ENCODE data around the gene DUSP28. TPM values are rescaled to one million over a fixed set of nuclear protein-coding genes. Genes with fewer than 3 reads are reported as not detected.
"Not testable (repeated sequence)": the region's sequence is repeated elsewhere in the genome, so short reads cannot be mapped to it uniquely, and the experiment has no call there.

Gene DUSP28
- total and polyA plus RNA-seq, 2 donors = 7.2 to 9.0 TPM

- no peaks in the 10 kb centered on the region for H3K4me1 ChIP-seq (ENCODE audit: control insufficient read depth in 2 of 2, insufficient read depth in 2 of 2, low read length in 2 of 2)
- WGBS = over 99% methylated on average over 4 of the region's 4 CpGs
- no peak overlapping the region for H3K4me3 ChIP-seq (ENCODE audit: low read length in 2 of 2)
- H3K27ac ChIP-seq (ENCODE audit: low read depth in 1 of 2, low read length in 1 of 2) = no peak overlapping the region
- peaks cover 0 to 4% of the 10 kb centered on the region in 2 donors for H3K36me3 ChIP-seq (ENCODE audit: control insufficient read depth in 2 of 2, insufficient read depth in 2 of 2, low read length in 1 of 2)
- H3K27me3 ChIP-seq (ENCODE audit: control insufficient read depth in 2 of 2, insufficient read depth in 1 of 2, low read length in 1 of 2) = peaks cover 0 to 20% of the 10 kb centered on the region in 2 donors
- no peak for DNase-seq (ENCODE audit: low read depth in 6 of 9, low spot score in 9 of 9)
- peaks cover 0 to 13% of the 10 kb centered on the region in 2 donors for H3K9me3 ChIP-seq (ENCODE audit: control insufficient read depth in 2 of 2, insufficient read depth in 1 of 2, low read length in 1 of 2)
Observed at GRCh38 chr2:240517342-240517741, 42.8 kb upstream of the DUSP28 start.

- DNase-seq (ENCODE audit: low read depth in 6 of 9, low spot score in 9 of 9) = no peak
- Histone ChIP-seq H3K27me3 (ENCODE audit: control insufficient read depth in 2 of 2, insufficient read depth in 1 of 2, low read length in 1 of 2) (peaks cover 0 to 20% of the 10 kb centered on the region in 2 donors), H3K27ac (ENCODE audit: low read depth in 1 of 2, low read length in 1 of 2) (no peak overlapping the region), H3K9me3 (ENCODE audit: control insufficient read depth in 2 of 2, insufficient read depth in 1 of 2, low read length in 1 of 2) (peaks cover 7 to 28% of the 10 kb centered on the region in 2 donors), H3K4me1 (ENCODE audit: control insufficient read depth in 2 of 2, insufficient read depth in 2 of 2, low read length in 2 of 2) (no peaks in the 10 kb centered on the region), H3K4me3 (ENCODE audit: low read length in 2 of 2) (no peak overlapping the region), H3K36me3 (ENCODE audit: control insufficient read depth in 2 of 2, insufficient read depth in 2 of 2, low read length in 1 of 2) (peaks cover 3 to 11% of the 10 kb centered on the region in 2 donors)
- 98% methylated on average over 5 of the region's 5 CpGs for WGBS
Observed at GRCh38 chr2:240518981-240519380, 41.2 kb upstream of the DUSP28 start.

- Histone ChIP-seq H3K36me3 (ENCODE audit: control insufficient read depth in 2 of 2, insufficient read depth in 2 of 2, low read length in 1 of 2) (peaks cover 3 to 16% of the 10 kb centered on the region in 2 donors), H3K9me3 (ENCODE audit: control insufficient read depth in 2 of 2, insufficient read depth in 1 of 2, low read length in 1 of 2) (peaks cover 7 to 33% of the 10 kb centered on the region in 2 donors), H3K4me1 (ENCODE audit: control insufficient read depth in 2 of 2, insufficient read depth in 2 of 2, low read length in 2 of 2) (no peaks in the 10 kb centered on the region), H3K27me3 (ENCODE audit: control insufficient read depth in 2 of 2, insufficient read depth in 1 of 2, low read length in 1 of 2) (peaks cover 0 to 20% of the 10 kb centered on the region in 2 donors), H3K27ac (ENCODE audit: low read depth in 1 of 2, low read length in 1 of 2) (no peak overlapping the region), H3K4me3 (ENCODE audit: low read length in 2 of 2) (no peak overlapping the region)
- DNase-seq (ENCODE audit: low read depth in 6 of 9, low spot score in 9 of 9) = no peak
- WGBS = 78% methylated on average over 25 of the region's 25 CpGs
Observed at GRCh38 chr2:240519396-240520129, 40.6 kb upstream of the DUSP28 start.

- Histone ChIP-seq H3K4me1 (ENCODE audit: control insufficient read depth in 2 of 2, insufficient read depth in 2 of 2, low read length in 2 of 2) (no peaks in the 10 kb centered on the region), H3K27me3 (ENCODE audit: control insufficient read depth in 2 of 2, insufficient read depth in 1 of 2, low read length in 1 of 2) (peaks cover 0 to 20% of the 10 kb centered on the region in 2 donors), H3K36me3 (ENCODE audit: control insufficient read depth in 2 of 2, insufficient read depth in 2 of 2, low read length in 1 of 2) (peaks cover 3 to 23% of the 10 kb centered on the region in 2 donors), H3K4me3 (ENCODE audit: low read length in 2 of 2) (no peak overlapping the region), H3K27ac (ENCODE audit: low read depth in 1 of 2, low read length in 1 of 2) (no peak overlapping the region), H3K9me3 (ENCODE audit: control insufficient read depth in 2 of 2, insufficient read depth in 1 of 2, low read length in 1 of 2) (peaks cover 10 to 41% of the 10 kb centered on the region in 2 donors)
- WGBS = 58% methylated on average over 52 of the region's 52 CpGs
- no peak for DNase-seq (ENCODE audit: low read depth in 6 of 9, low spot score in 9 of 9)
Observed at GRCh38 chr2:240520130-240520973, 39.8 kb upstream of the DUSP28 start.

GRCh38 chr2:240520974-240521350 is 39.2 kb upstream of the DUSP28 start:
- peaks cover 0 to 20% of the 10 kb centered on the region in 2 donors for H3K27me3 ChIP-seq (ENCODE audit: control insufficient read depth in 2 of 2, insufficient read depth in 1 of 2, low read length in 1 of 2)
- peaks cover 15 to 47% of the 10 kb centered on the region in 2 donors for H3K9me3 ChIP-seq (ENCODE audit: control insufficient read depth in 2 of 2, insufficient read depth in 1 of 2, low read length in 1 of 2)
- no peak overlapping the region for H3K4me3 ChIP-seq (ENCODE audit: low read length in 2 of 2)
- DNase-seq (ENCODE audit: low read depth in 6 of 9, low spot score in 9 of 9) = no peak
- no peak overlapping the region for H3K27ac ChIP-seq (ENCODE audit: low read depth in 1 of 2, low read length in 1 of 2)
- WGBS = 97% methylated on average over 12 of the region's 12 CpGs
- H3K36me3 ChIP-seq (ENCODE audit: control insufficient read depth in 2 of 2, insufficient read depth in 2 of 2, low read length in 1 of 2) = peaks cover 3 to 29% of the 10 kb centered on the region in 2 donors
- no peaks in the 10 kb centered on the region for H3K4me1 ChIP-seq (ENCODE audit: control insufficient read depth in 2 of 2, insufficient read depth in 2 of 2, low read length in 2 of 2)

- not testable (repeated sequence) for H3K4me3 ChIP-seq (ENCODE audit: low read length in 2 of 2); DNase-seq (ENCODE audit: low read depth in 6 of 9, low spot score in 9 of 9); H3K4me1 ChIP-seq (ENCODE audit: control insufficient read depth in 2 of 2, insufficient read depth in 2 of 2, low read length in 2 of 2); H3K27ac ChIP-seq (ENCODE audit: low read depth in 1 of 2, low read length in 1 of 2)
- Histone ChIP-seq H3K36me3 (ENCODE audit: control insufficient read depth in 2 of 2, insufficient read depth in 2 of 2, low read length in 1 of 2) (peaks cover 3 to 30% of the 10 kb centered on the region in 2 donors), H3K9me3 (ENCODE audit: control insufficient read depth in 2 of 2, insufficient read depth in 1 of 2, low read length in 1 of 2) (peaks cover 19 to 54% of the 10 kb centered on the region in 2 donors), H3K27me3 (ENCODE audit: control insufficient read depth in 2 of 2, insufficient read depth in 1 of 2, low read length in 1 of 2) (peaks cover 0 to 20% of the 10 kb centered on the region in 2 donors)
- 97% methylated on average over 5 of the region's 5 CpGs for WGBS
Observed at GRCh38 chr2:240521885-240522284, 38.3 kb upstream of the DUSP28 start.

- peaks cover 3 to 30% of the 10 kb centered on the region in 2 donors for H3K36me3 ChIP-seq (ENCODE audit: control insufficient read depth in 2 of 2, insufficient read depth in 2 of 2, low read length in 1 of 2)
- no peak for DNase-seq (ENCODE audit: low read depth in 6 of 9, low spot score in 9 of 9)
- peaks cover 0 to 20% of the 10 kb centered on the region in 2 donors for H3K27me3 ChIP-seq (ENCODE audit: control insufficient read depth in 2 of 2, insufficient read depth in 1 of 2, low read length in 1 of 2)
- H3K4me1 ChIP-seq (ENCODE audit: control insufficient read depth in 2 of 2, insufficient read depth in 2 of 2, low read length in 2 of 2) = no peaks in the 10 kb centered on the region
- H3K4me3 ChIP-seq (ENCODE audit: low read length in 2 of 2) = no peak overlapping the region
- H3K9me3 ChIP-seq (ENCODE audit: control insufficient read depth in 2 of 2, insufficient read depth in 1 of 2, low read length in 1 of 2) = peaks cover 19 to 54% of the 10 kb centered on the region in 2 donors
- H3K27ac ChIP-seq (ENCODE audit: low read depth in 1 of 2, low read length in 1 of 2) = no peak overlapping the region
- over 99% methylated on average over 12 of the region's 12 CpGs for WGBS
Observed at GRCh38 chr2:240522406-240522805, 37.8 kb upstream of the DUSP28 start.

GRCh38 chr2:240523451-240524281 is 36.5 kb upstream of the DUSP28 start:
- Histone ChIP-seq H3K27me3 (ENCODE audit: control insufficient read depth in 2 of 2, insufficient read depth in 1 of 2, low read length in 1 of 2) (peaks cover 0 to 20% of the 10 kb centered on the region in 2 donors), H3K27ac (ENCODE audit: low read depth in 1 of 2, low read length in 1 of 2) (no peak overlapping the region), H3K4me1 (ENCODE audit: control insufficient read depth in 2 of 2, insufficient read depth in 2 of 2, low read length in 2 of 2) (no peaks in the 10 kb centered on the region), H3K9me3 (ENCODE audit: control insufficient read depth in 2 of 2, insufficient read depth in 1 of 2, low read length in 1 of 2) (peaks cover 19 to 55% of the 10 kb centered on the region in 2 donors), H3K4me3 (ENCODE audit: low read length in 2 of 2) (no peak overlapping the region), H3K36me3 (ENCODE audit: control insufficient read depth in 2 of 2, insufficient read depth in 2 of 2, low read length in 1 of 2) (peaks cover 4 to 33% of the 10 kb centered on the region in 2 donors)
- no peak for DNase-seq (ENCODE audit: low read depth in 6 of 9, low spot score in 9 of 9)
- 96% methylated on average over 32 of the region's 32 CpGs for WGBS
